CD4-positive, alpha-beta memory T cell (primary cell): ENCODE results near the gene USP4. TPM values are rescaled to one million over a fixed set of nuclear protein-coding genes. Genes with fewer than 3 reads are reported as not detected.
"Not testable (repeated sequence)": the region's sequence is repeated elsewhere in the genome, so short reads cannot be mapped to it uniquely, and the experiment has no call there.

ENCODE experiments used
- CTCF ChIA-PET: fragments of 350-600 bp; sonication (Branson Sonifier 250); formaldehyde crosslinking; loops from one replicate; lab custom pipeline; 2021; ENCODE audit warnings: inconsistent platforms; ENCODE audit not compliant: partially characterized antibody; lab: Charles Lee
- POLR2A ChIA-PET: fragments of 350-600 bp; sonication (Branson Sonifier 250); formaldehyde crosslinking; loops from one replicate; lab custom pipeline; 2021; ENCODE audit not compliant: partially characterized antibody; lab: Charles Lee
- DNase-seq, 5 donors: peaks; one replicate each; pipeline versions ENCODE4 v3.0.0 to v3.0.0-alpha.2; 2020 to 2022; ENCODE audit warnings: mixed read lengths in 1 of 5
- H3K27ac ChIP-seq: one replicate; pipeline ENCODE4 v1.7.0; 2013; ENCODE audit warnings: low read depth, low read length
- H3K27me3 ChIP-seq: 2 replicates; pipeline ENCODE4 v1.7.0; 2013; ENCODE audit warnings: mild to moderate bottlenecking, low read length, moderate library complexity; ENCODE audit not compliant: insufficient read depth
- H3K36me3 ChIP-seq: 2 replicates; pipeline ENCODE4 v1.7.0; 2013; ENCODE audit warnings: mild to moderate bottlenecking, low read length, moderate library complexity; ENCODE audit not compliant: insufficient read depth
- H3K4me1 ChIP-seq: 2 replicates; pipeline ENCODE4 v1.7.0; 2013; ENCODE audit warnings: mild to moderate bottlenecking, low read length, moderate library complexity; ENCODE audit not compliant: insufficient read depth
- H3K4me3 ChIP-seq, 2 donors: one replicate each; pipeline ENCODE4 v1.7.0; 2013; ENCODE audit warnings: low read length in 2 of 2, mild to moderate bottlenecking in 1 of 2
- H3K9me3 ChIP-seq, 2 donors: one replicate each; pipeline ENCODE4 v1.7.0; 2013; ENCODE audit warnings: low read length in 2 of 2, control low read depth in 1 of 2; ENCODE audit not compliant: control insufficient read depth in 1 of 2
- H3K27ac Mint-ChIP-seq, 7 donors: one replicate each; pipeline ENCODE4 v1.8.0; 2020 to 2021; ENCODE audit warnings: mixed read lengths in 7 of 7, mild to moderate bottlenecking in 6 of 7, inconsistent platforms in 3 of 7, moderate library complexity in 3 of 7
- H3K27me3 Mint-ChIP-seq, 2 donors: one replicate each; pipeline ENCODE4 v1.8.0; 2020 to 2021; ENCODE audit warnings: mixed read lengths in 2 of 2
- H3K36me3 Mint-ChIP-seq, 2 donors: one replicate each; pipeline ENCODE4 v1.8.0; 2020 to 2021; ENCODE audit warnings: mixed read lengths in 2 of 2, inconsistent platforms in 1 of 2, mild to moderate bottlenecking in 1 of 2
- H3K4me1 Mint-ChIP-seq, 4 donors: one replicate each; pipeline ENCODE4 v1.8.0; 2020 to 2021; ENCODE audit warnings: mixed read lengths in 4 of 4, mild to moderate bottlenecking in 1 of 4
- H3K4me3 Mint-ChIP-seq, 8 donors: one replicate each; pipeline ENCODE4 v1.8.0; 2020 to 2021; ENCODE audit warnings: mixed read lengths in 8 of 8, mild to moderate bottlenecking in 7 of 8, moderate library complexity in 6 of 8, inconsistent platforms in 3 of 8
- H3K9me3 Mint-ChIP-seq, 8 donors: one replicate each; pipeline ENCODE4 v1.8.0; 2020 to 2021; ENCODE audit warnings: mixed read lengths in 8 of 8, mild to moderate bottlenecking in 5 of 8, inconsistent platforms in 3 of 8, moderate library complexity in 1 of 8
- intact Hi-C: fragments of 100-400 bp; cut with micrococcal nuclease; formaldehyde crosslinking; loops from one replicate; pipeline ENCODE4 v1.15.1; 2023
- polyA plus RNA-seq, 2 donors: library from polyadenylated mRNA; unstranded; fragments of 300-500 nt; fragmentation: Illumina TruSeq; gene quantifications; one replicate each; pipeline ENCODE4 v1.2.3, GENCODE V29; 2021
- total RNA-seq, 2 experiments: library from RNA; stranded (reverse); gene quantifications; one replicate each; pipeline ENCODE4 v1.2.3, GENCODE V29; 2021

The USP4 gene
- total and polyA plus RNA-seq, 4 experiments from 2014 or later = 73.2 to 114 (median 93.0) TPM

- Histone ChIP-seq H3K27ac (no peak overlapping the region), H3K4me3 (no peak overlapping the region), H3K36me3 (no peaks in the 10 kb centered on the region), H3K27me3 (no peaks in the 10 kb centered on the region), H3K4me1 (no peaks in the 10 kb centered on the region), H3K9me3 (no peaks in the 10 kb centered on the region)
- DNase-seq = no peak
- Mint-ChIP-seq H3K27ac (no peak overlapping the region), H3K4me1 (no peaks in the 10 kb centered on the region), H3K36me3 (no peaks in the 10 kb centered on the region), H3K27me3 (peaks cover 2 to 6% of the 10 kb centered on the region in 2 donors), H3K9me3 (no peaks in the 10 kb centered on the region), H3K4me3 (no peak overlapping the region)
- ChIA-PET POLR2A (no interaction called here), CTCF (no interaction called here)
- intact Hi-C loops = no loop called here
Observed at GRCh38 chr3:49257187-49257586, 82.7 kb downstream of the USP4 start.

- no peak overlapping the region for H3K4me3 ChIP-seq
- DNase-seq = no peak
- ChIA-PET CTCF (no interaction called here), POLR2A (no interaction called here)
- H3K9me3 Mint-ChIP-seq = no peaks in the 10 kb centered on the region
- intact Hi-C loops = no loop called here
- no peak overlapping the region for H3K4me3 Mint-ChIP-seq
- no peaks in the 10 kb centered on the region for H3K4me1 ChIP-seq
- H3K27ac ChIP-seq = no peak overlapping the region
- H3K27me3 Mint-ChIP-seq = peaks cover 2 to 6% of the 10 kb centered on the region in 2 donors
- no peaks in the 10 kb centered on the region for H3K27me3 ChIP-seq
- no peaks in the 10 kb centered on the region for H3K36me3 ChIP-seq
- no peaks in the 10 kb centered on the region for H3K4me1 Mint-ChIP-seq
- H3K9me3 ChIP-seq = no peaks in the 10 kb centered on the region
- no peaks in the 10 kb centered on the region for H3K36me3 Mint-ChIP-seq
- H3K27ac Mint-ChIP-seq = no peak overlapping the region
Observed at GRCh38 chr3:49255718-49256511, 83.9 kb downstream of the USP4 start.

GRCh38 chr3:49255112-49255511 is 84.7 kb downstream of the USP4 start:
- Histone ChIP-seq H3K4me1 (no peaks in the 10 kb centered on the region), H3K9me3 (no peaks in the 10 kb centered on the region), H3K27ac (no peak overlapping the region), H3K36me3 (no peaks in the 10 kb centered on the region), H3K4me3 (no peak overlapping the region), H3K27me3 (no peaks in the 10 kb centered on the region)
- Mint-ChIP-seq H3K27me3 (peaks cover 4 to 6% of the 10 kb centered on the region in 2 donors), H3K4me1 (no peaks in the 10 kb centered on the region), H3K36me3 (no peaks in the 10 kb centered on the region), H3K27ac (peak overlapping the region in 1 of 7 donors; percentile 62), H3K4me3 (no peak overlapping the region), H3K9me3 (no peaks in the 10 kb centered on the region)
- ChIA-PET CTCF (no interaction called here), POLR2A (no interaction called here)
- DNase-seq = no peak
- intact Hi-C loops = no loop called here

GRCh38 chr3:49253512-49253911 is 86.3 kb downstream of the USP4 start:
- Histone ChIP-seq H3K36me3 (no peaks in the 10 kb centered on the region), H3K9me3 (no peaks in the 10 kb centered on the region), H3K27me3 (no peaks in the 10 kb centered on the region), H3K27ac (no peak overlapping the region), H3K4me1 (no peaks in the 10 kb centered on the region), H3K4me3 (no peak overlapping the region)
- no peaks in the 10 kb centered on the region for H3K36me3 Mint-ChIP-seq
- no peak overlapping the region for H3K27ac Mint-ChIP-seq
- intact Hi-C loops = no loop called here
- no peaks in the 10 kb centered on the region for H3K9me3 Mint-ChIP-seq
- no peak for DNase-seq
- H3K27me3 Mint-ChIP-seq = peaks cover 4 to 6% of the 10 kb centered on the region in 2 donors
- H3K4me3 Mint-ChIP-seq = no peak overlapping the region
- POLR2A ChIA-PET = no interaction called here
- no peaks in the 10 kb centered on the region for H3K4me1 Mint-ChIP-seq
- CTCF ChIA-PET = interaction anchor here (1.5 kb wide), 1 partner anchor 8 kb away, joined by 4 read pairs; no protein-coding TSS in a partner anchor

GRCh38 chr3:49248840-49249227 is 91.0 kb downstream of the USP4 start:
- H3K9me3 ChIP-seq = no peaks in the 10 kb centered on the region
- no peaks in the 10 kb centered on the region for H3K36me3 Mint-ChIP-seq
- H3K4me1 Mint-ChIP-seq = no peaks in the 10 kb centered on the region
- no peak for DNase-seq
- H3K27ac Mint-ChIP-seq = no peak overlapping the region
- peaks cover 1 to 4% of the 10 kb centered on the region in 2 donors for H3K27me3 Mint-ChIP-seq
- no peaks in the 10 kb centered on the region for H3K27me3 ChIP-seq
- ChIA-PET POLR2A (no interaction called here), CTCF (no interaction called here)
- H3K9me3 Mint-ChIP-seq = no peaks in the 10 kb centered on the region
- H3K4me1 ChIP-seq = no peaks in the 10 kb centered on the region
- no peak overlapping the region for H3K4me3 ChIP-seq
- intact Hi-C loops = no loop called here
- no peaks in the 10 kb centered on the region for H3K36me3 ChIP-seq
- H3K4me3 Mint-ChIP-seq = no peak overlapping the region
- no peak overlapping the region for H3K27ac ChIP-seq

GRCh38 chr3:49244581-49245205 is 95.2 kb downstream of the USP4 start:
- no peaks in the 10 kb centered on the region for H3K36me3 Mint-ChIP-seq
- Histone ChIP-seq H3K27me3 (no peaks in the 10 kb centered on the region), H3K27ac (no peak overlapping the region), H3K36me3 (no peaks in the 10 kb centered on the region), H3K4me1 (no peaks in the 10 kb centered on the region), H3K9me3 (no peaks in the 10 kb centered on the region), H3K4me3 (no peak overlapping the region)
- peaks cover 0 to 2% (median 0%) of the 10 kb centered on the region in 8 donors for H3K9me3 Mint-ChIP-seq
- H3K4me1 Mint-ChIP-seq = no peaks in the 10 kb centered on the region
- CTCF ChIA-PET = interaction anchor here (0.8 to 1.6 kb wide), 2 partner anchors 9 to 205 kb away, joined by 4 to 5 read pairs; no protein-coding TSS in a partner anchor
- intact Hi-C loops = no loop called here
- POLR2A ChIA-PET = no interaction called here
- H3K27ac Mint-ChIP-seq = no peak overlapping the region
- peaks cover 1 to 2% of the 10 kb centered on the region in 2 donors for H3K27me3 Mint-ChIP-seq
- H3K4me3 Mint-ChIP-seq = no peak overlapping the region
- DNase-seq = no peak

GRCh38 chr3:49240091-49240490 is 99.8 kb downstream of the USP4 start:
- H3K4me1 ChIP-seq, H3K27ac Mint-ChIP-seq, H3K36me3 Mint-ChIP-seq, CTCF ChIA-PET, POLR2A ChIA-PET, H3K4me3 ChIP-seq, H3K27ac ChIP-seq, H3K4me1 Mint-ChIP-seq, DNase-seq, H3K9me3 ChIP-seq, H3K36me3 ChIP-seq, H3K27me3 ChIP-seq, H3K27me3 Mint-ChIP-seq, intact Hi-C loops: not testable (repeated sequence)
- Mint-ChIP-seq H3K4me3 (peak overlapping the region in 1 of 8 donors; percentile 13), H3K9me3 (peaks cover 0 to 20% (median 5%) of the 10 kb centered on the region in 8 donors)
